OCI-LY3 (cell line): ENCODE data around the gene RC3H1.

Experiments used
- CTCF ChIP-seq: fragments of 200-600, 300-600 bp; sonication (generic); IDR thresholded peaks from 2 replicates; pipeline ENCODE4 v1.5.1; 2014; ENCODE audit warnings: antibody characterized with exemption, low read length, low read depth
- EZH2phosphoT487 ChIP-seq: fragments of 200-600 bp; shearing (Covaris generic); IDR thresholded peaks from 2 replicates; pipeline ENCODE4 v1.6.1; 2018; ENCODE audit warnings: antibody characterized with exemption, mixed run types, low read depth

DNA sequence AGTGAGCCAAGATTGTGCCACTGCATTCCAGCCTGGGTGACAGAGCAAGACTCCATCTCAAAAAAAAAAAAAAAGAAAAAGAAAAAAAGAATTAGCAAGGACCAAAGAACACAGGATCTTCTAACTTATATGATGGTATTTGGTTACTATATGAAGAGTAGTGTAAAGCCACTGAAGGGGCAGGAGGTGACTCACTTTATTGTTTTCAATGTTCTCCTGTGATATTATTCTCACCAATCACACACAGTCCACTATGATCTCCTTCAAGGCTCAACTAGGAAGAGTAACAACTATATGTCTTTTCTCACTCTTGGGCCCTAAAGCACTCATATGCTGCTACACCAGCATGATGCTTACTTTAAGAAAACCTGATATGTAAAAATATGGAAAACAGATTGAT lies 26.7 kb downstream of the RC3H1 start:
- TF ChIP-seq CTCF (no peak), EZH2phosphoT487 (no peak)
